Measurements from ENCODE around the gene COX6B2.
A peak's percentile ranks its signal among the peaks of the same experiment; 100 is the strongest.

COX6B2 gene

GRCh38 chr19:55383279-55384130 lies 29.0 kb upstream of the COX6B2 start:
- Mint-ChIP-seq H3K27me3 (ENCODE audit: low read depth) (peaks cover 6% of the 10 kb centered on the region), H3K4me3 (peak overlapping the region; percentile 69 to 80 (median 80)), H3K9me3 (no peaks in the 10 kb centered on the region), H3K4me1 (peaks cover 40% of the 10 kb centered on the region), H3K27ac (peak overlapping the region in 1 of 3 experiments; percentile 72), H3K36me3 (ENCODE audit: low read depth) (peaks cover 20% of the 10 kb centered on the region)
- TF ChIP-seq, protein P1, sequence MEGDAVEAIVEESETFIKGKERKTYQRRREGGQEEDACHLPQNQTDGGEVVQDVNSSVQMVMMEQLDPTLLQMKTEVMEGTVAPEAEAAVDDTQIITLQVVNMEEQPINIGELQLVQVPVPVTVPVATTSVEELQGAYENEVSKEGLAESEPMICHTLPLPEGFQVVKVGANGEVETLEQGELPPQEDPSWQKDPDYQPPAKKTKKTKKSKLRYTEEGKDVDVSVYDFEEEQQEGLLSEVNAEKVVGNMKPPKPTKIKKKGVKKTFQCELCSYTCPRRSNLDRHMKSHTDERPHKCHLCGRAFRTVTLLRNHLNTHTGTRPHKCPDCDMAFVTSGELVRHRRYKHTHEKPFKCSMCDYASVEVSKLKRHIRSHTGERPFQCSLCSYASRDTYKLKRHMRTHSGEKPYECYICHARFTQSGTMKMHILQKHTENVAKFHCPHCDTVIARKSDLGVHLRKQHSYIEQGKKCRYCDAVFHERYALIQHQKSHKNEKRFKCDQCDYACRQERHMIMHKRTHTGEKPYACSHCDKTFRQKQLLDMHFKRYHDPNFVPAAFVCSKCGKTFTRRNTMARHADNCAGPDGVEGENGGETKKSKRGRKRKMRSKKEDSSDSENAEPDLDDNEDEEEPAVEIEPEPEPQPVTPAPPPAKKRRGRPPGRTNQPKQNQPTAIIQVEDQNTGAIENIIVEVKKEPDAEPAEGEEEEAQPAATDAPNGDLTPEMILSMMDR (IDR thresholded peaks at IDR 0.05; ENCODE audit: unreplicated experiment in 3 of 3): peak in 1 of 3 experiments; percentile 27

- Mint-ChIP-seq H3K27ac (peak overlapping the region in 2 of 3 experiments; percentile 17 to 35), H3K9me3 (no peaks in the 10 kb centered on the region), H3K36me3 (ENCODE audit: low read depth) (peaks cover 15% of the 10 kb centered on the region), H3K4me1 (peaks cover 36% of the 10 kb centered on the region), H3K27me3 (ENCODE audit: low read depth) (peaks cover 11% of the 10 kb centered on the region), H3K4me3 (peak overlapping the region; percentile 69 to 80 (median 80))
- TF ChIP-seq, protein P1 (IDR thresholded peaks at IDR 0.05; ENCODE audit: unreplicated experiment in 3 of 3): no peak
These were observed 28.1 kb upstream of the COX6B2 start for GRCh38 chr19:55382522-55383054.

DNA sequence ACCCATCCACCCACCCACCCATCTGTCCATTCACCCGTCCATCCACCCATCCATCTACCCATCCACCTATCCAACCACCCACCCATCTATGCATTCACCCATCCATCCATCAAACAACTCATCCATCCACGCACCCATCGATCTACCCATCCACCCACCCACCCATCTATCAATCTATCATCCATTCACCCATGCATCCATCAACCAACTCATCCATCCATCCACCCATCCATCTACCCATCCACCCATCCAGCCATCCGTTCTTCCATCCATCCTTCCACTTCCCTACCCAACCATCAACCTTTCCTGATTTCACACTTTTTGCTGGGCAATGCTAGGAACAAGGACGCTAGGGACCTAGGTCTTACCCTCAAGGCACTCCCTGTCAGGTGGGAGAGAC lies 27.5 kb upstream of the COX6B2 start:
- Mint-ChIP-seq H3K4me1 (peaks cover 30% of the 10 kb centered on the region), H3K36me3 (ENCODE audit: low read depth) (peaks cover 10% of the 10 kb centered on the region), H3K27ac (no peak overlapping the region), H3K9me3 (no peaks in the 10 kb centered on the region), H3K27me3 (ENCODE audit: low read depth) (peaks cover 11% of the 10 kb centered on the region), H3K4me3 (peak overlapping the region; percentile 69 to 79 (median 71))
- TF ChIP-seq, protein P1 (IDR thresholded peaks at IDR 0.05; ENCODE audit: unreplicated experiment in 3 of 3): no peak

DNA sequence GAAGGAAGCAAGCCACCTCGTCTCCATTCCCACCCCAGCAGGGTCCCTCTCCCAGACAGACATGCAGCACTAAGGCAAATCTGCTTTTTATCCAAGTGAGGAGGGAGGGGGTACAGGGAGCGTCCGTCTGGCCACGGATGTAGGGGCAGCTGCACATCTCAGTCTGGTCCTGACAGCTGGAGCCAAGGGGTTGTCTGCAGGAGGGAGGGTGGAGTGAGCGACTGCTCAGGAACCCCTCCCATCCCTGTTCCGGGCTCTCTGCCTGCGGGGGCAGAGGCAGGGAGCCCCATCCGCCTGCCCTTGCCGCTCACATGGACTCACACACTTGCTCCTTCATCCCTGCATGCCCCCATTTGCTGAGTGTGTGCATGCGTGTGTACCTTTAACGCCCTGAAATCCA lies 24.7 kb upstream of the COX6B2 start:
- TF ChIP-seq, protein P1 (IDR thresholded peaks at IDR 0.05; ENCODE audit: unreplicated experiment in 3 of 3): no peak
- Mint-ChIP-seq H3K4me3 (peak overlapping the region in 2 of 3 experiments; percentile 13 to 31), H3K9me3 (no peaks in the 10 kb centered on the region), H3K4me1 (peaks cover 19% of the 10 kb centered on the region), H3K27me3 (ENCODE audit: low read depth) (peaks cover 14% of the 10 kb centered on the region), H3K36me3 (ENCODE audit: low read depth) (no peaks in the 10 kb centered on the region), H3K27ac (peak overlapping the region; percentile 25 to 71 (median 43))

DNA sequence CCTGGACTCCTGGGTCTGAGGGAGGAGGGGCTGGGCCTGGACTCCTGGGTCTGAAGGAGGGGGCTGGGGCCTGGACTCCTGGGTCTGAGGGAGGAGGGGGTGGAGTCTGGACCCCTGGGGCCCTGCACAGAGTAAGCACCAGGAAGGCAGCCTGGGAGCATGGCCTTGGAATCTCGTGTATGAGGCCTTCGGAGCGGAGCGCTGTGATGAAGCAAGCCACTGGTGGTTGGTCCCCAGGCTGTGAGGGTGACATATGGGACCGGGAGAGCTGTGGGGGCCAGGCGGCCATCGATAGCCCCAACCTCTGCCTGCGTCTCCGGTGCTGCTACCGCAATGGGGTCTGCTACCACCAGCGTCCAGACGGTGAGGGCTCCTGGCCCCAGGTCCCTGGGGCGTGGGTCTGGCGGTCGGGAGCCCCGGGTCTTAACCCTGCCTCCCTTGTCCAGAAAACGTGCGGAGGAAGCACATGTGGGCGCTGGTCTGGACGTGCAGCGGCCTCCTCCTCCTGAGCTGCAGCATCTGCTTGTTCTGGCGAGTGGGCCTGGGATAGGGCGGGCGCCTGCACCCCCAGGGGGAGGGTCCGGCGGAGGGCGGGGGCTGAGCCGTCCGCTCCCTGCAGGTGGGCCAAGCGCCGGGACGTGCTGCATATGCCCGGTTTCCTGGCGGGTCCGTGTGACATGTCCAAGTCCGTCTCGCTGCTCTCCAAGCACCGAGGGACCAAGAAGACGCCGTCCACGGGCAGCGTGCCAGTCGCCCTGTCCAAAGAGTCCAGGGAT lies 23.0 kb upstream of the COX6B2 start:
- no peak overlapping the region for H3K27ac Mint-ChIP-seq
- H3K9me3 Mint-ChIP-seq: no peaks in the 10 kb centered on the region
- TF ChIP-seq, protein P1 (IDR thresholded peaks at IDR 0.05; ENCODE audit: unreplicated experiment in 3 of 3): no peak
- H3K4me1 Mint-ChIP-seq: peaks cover 25% of the 10 kb centered on the region
- H3K4me3 Mint-ChIP-seq: peak overlapping the region in 1 of 3 experiments; percentile 19
- H3K27me3 Mint-ChIP-seq (ENCODE audit: low read depth): peaks cover 19% of the 10 kb centered on the region
- no peaks in the 10 kb centered on the region for H3K36me3 Mint-ChIP-seq (ENCODE audit: low read depth)

Data from nephron (organoid).